OCI-LY1 (cell line): ENCODE measurements around the gene MILR1.
A peak's percentile ranks its signal among the peaks of the same experiment; 100 is the strongest.

Source experiments
- H2AFZ ChIP-seq: fragments of 200-600 bp; sonication (generic), shearing (Covaris generic); 2 replicates; pipeline ENCODE4 v1.6.0; 2014; ENCODE audit warnings: antibody characterized with exemption, mild to moderate bottlenecking, low read length
- H3F3A ChIP-seq: fragments of 200-600 bp; sonication (generic), shearing (Covaris generic); 2 replicates; pipeline ENCODE4 v1.6.0; 2014; ENCODE audit warnings: mild to moderate bottlenecking, antibody characterized with exemption, low read length, moderate library complexity; ENCODE audit not compliant: insufficient read depth
- H3K27ac ChIP-seq: fragments of 200-600 bp; sonication (generic); 2 replicates; pipeline ENCODE4 v1.5.1; 2014; ENCODE audit warnings: low read length, mixed run types, mild to moderate bottlenecking, low read depth; ENCODE audit not compliant: poor library complexity, severe bottlenecking
- H3K27me3 ChIP-seq: fragments of 200-600 bp; sonication (generic); 2 replicates; pipeline ENCODE4 v1.6.0; 2014; ENCODE audit warnings: antibody characterized with exemption, mild to moderate bottlenecking, low read length, moderate library complexity; ENCODE audit not compliant: insufficient read depth
- H3K36me3 ChIP-seq: fragments of 200-600 bp; sonication (generic); 2 replicates; pipeline ENCODE4 v1.6.1; 2014; ENCODE audit warnings: mild to moderate bottlenecking, antibody characterized with exemption, low read length, moderate library complexity, mixed read lengths; ENCODE audit not compliant: insufficient read depth
- H3K4me1 ChIP-seq: fragments of 200-600 bp; sonication (generic); 2 replicates; pipeline ENCODE4 v1.5.1; 2014; ENCODE audit warnings: mild to moderate bottlenecking, low read length, moderate library complexity; ENCODE audit not compliant: insufficient read depth, severe bottlenecking
- H3K4me2 ChIP-seq: fragments of 200-600 bp; sonication (generic), shearing (Covaris generic); 2 replicates; pipeline ENCODE4 v1.6.1; 2014; ENCODE audit warnings: low read length
- H3K4me3 ChIP-seq: fragments of 200-600 bp; sonication (generic); 2 replicates; pipeline ENCODE4 v1.5.1; 2014; ENCODE audit warnings: low read length, low read depth, mild to moderate bottlenecking, mixed read lengths; ENCODE audit not compliant: poor library complexity, severe bottlenecking
- H3K79me2 ChIP-seq: fragments of 200-600 bp; shearing (Covaris generic); 2 replicates; pipeline ENCODE4 v1.6.1; 2016; ENCODE audit warnings: mixed run types, low read length, mixed read lengths; ENCODE audit not compliant: insufficient read depth
- H3K9ac ChIP-seq: fragments of 200-600 bp; sonication (generic), shearing (Covaris generic); 2 replicates; pipeline ENCODE4 v1.6.1; 2014; ENCODE audit warnings: mild to moderate bottlenecking, low read length, mixed read lengths
- H3K9me2 ChIP-seq: fragments of 200-600 bp; sonication (generic), shearing (Covaris generic); 2 replicates; pipeline ENCODE4 v1.6.1; 2014; ENCODE audit warnings: low read depth, mild to moderate bottlenecking, low read length, mixed read lengths
- H3K9me3 ChIP-seq: fragments of 200-600 bp; shearing (Covaris generic); 2 replicates; pipeline ENCODE4 v1.6.1; 2014; ENCODE audit warnings: low read length, mixed read lengths
- H4K20me1 ChIP-seq: fragments of 200-600 bp; sonication (generic), shearing (Covaris generic); 2 replicates; pipeline ENCODE4 v1.6.0; 2016; ENCODE audit warnings: mild to moderate bottlenecking, low read length; ENCODE audit not compliant: insufficient read depth
- CTCF ChIP-seq: fragments of 200-600 bp; sonication (generic), shearing (Covaris generic); IDR thresholded peaks from 2 replicates; pipeline ENCODE4 v1.5.1; 2017; ENCODE audit warnings: mild to moderate bottlenecking, antibody characterized with exemption, low read length, moderate library complexity, mixed read lengths
- EZH2 ChIP-seq: fragments of 200-600 bp; sonication (generic), shearing (Covaris generic); IDR thresholded peaks from 2 replicates; pipeline ENCODE4 v1.8.0; 2017; ENCODE audit warnings: borderline replicate concordance, mixed run types, mild to moderate bottlenecking, antibody characterized with exemption, low read length, moderate library complexity, mixed read lengths

MILR1 gene

GRCh38 chr17:64503341-64503740 lies 54.4 kb downstream of the MILR1 start:
- TF ChIP-seq CTCF, result no peak
- TF ChIP-seq EZH2, result no peak
- peaks cover 79% of the 10 kb centered on the region for H3K36me3 ChIP-seq
- H2AFZ ChIP-seq, result no peak overlapping the region
- no peak overlapping the region for H3K9ac ChIP-seq
- no peaks in the 10 kb centered on the region for H3K27me3 ChIP-seq
- H3K9me2 ChIP-seq, result no peaks in the 10 kb centered on the region
- H3K4me1 ChIP-seq, result peaks cover 71% of the 10 kb centered on the region
- H3K79me2 ChIP-seq, result peaks cover 30% of the 10 kb centered on the region
- no peak overlapping the region for H3K27ac ChIP-seq
- H3F3A ChIP-seq, result peaks cover 37% of the 10 kb centered on the region
- H3K4me3 ChIP-seq, result no peak overlapping the region
- H3K4me2 ChIP-seq, result no peak overlapping the region
- no peaks in the 10 kb centered on the region for H3K9me3 ChIP-seq
- peaks cover 10% of the 10 kb centered on the region for H4K20me1 ChIP-seq

DNA sequence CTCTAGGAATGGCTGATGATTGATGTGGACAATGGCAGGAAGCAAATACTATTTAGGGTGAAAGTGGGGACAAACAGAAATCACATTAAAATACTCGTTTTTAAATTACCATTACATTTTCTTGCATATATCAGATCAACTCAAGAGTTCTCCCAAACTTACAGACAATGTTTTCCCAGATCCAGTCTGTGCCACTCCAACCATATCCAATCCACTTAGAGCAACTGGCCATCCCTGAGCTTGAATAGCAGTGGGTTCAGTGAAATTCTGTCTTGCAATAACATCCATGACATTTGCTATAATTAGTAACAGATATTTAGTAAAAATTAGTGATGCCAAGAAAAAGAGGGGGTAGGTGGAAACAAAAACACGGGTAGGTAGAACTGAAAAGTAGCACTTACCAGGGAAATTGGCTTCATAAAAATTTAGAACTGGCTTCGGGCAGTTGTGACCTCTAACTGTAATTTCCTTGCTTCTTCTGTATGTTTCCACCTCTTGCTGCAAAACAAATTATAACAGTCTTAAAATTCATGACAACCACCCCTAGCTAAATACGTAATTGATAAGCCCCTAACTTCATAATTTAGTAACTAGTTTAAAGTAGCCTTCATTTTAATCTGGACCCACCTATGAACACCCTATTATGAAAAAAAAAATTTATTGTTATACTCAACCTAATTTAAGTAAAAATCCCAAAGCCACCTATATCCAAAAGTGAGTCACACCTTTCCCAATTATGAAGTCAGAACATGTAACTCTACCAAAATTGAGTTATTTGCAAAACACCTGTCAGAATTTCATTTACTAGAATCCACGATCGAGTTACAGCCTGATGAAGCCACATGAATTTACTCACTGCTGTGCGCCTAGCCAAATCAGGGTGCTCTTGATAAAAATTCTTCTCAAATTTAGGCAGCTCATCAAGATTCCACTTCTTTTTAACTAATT lies 55.2 kb downstream of the MILR1 start:
- H3K27ac ChIP-seq, result peak overlapping the region; percentile 50
- no peaks in the 10 kb centered on the region for H3K27me3 ChIP-seq
- H3K9me2 ChIP-seq, result no peaks in the 10 kb centered on the region
- H3K9ac ChIP-seq, result peak overlapping the region; percentile 99
- H3K36me3 ChIP-seq, result peaks cover 76% of the 10 kb centered on the region
- peaks cover 30% of the 10 kb centered on the region for H3F3A ChIP-seq
- H3K4me2 ChIP-seq, result peak overlapping the region; percentile 89
- peak overlapping the region; percentile 87 for H3K4me3 ChIP-seq
- no peaks in the 10 kb centered on the region for H3K9me3 ChIP-seq
- TF ChIP-seq EZH2 (no peak), CTCF (no peak)
- peaks cover 33% of the 10 kb centered on the region for H3K79me2 ChIP-seq
- no peak overlapping the region for H2AFZ ChIP-seq
- peaks cover 66% of the 10 kb centered on the region for H3K4me1 ChIP-seq
- H4K20me1 ChIP-seq, result peaks cover 10% of the 10 kb centered on the region

GRCh38 chr17:64504769-64505339 lies 55.9 kb downstream of the MILR1 start:
- TF ChIP-seq EZH2 (no peak), CTCF (no peak)
- peak overlapping the region; percentile 50 for H3K27ac ChIP-seq
- no peaks in the 10 kb centered on the region for H3K27me3 ChIP-seq
- peaks cover 59% of the 10 kb centered on the region for H3K4me1 ChIP-seq
- H3F3A ChIP-seq, result peaks cover 22% of the 10 kb centered on the region
- no peaks in the 10 kb centered on the region for H3K9me3 ChIP-seq
- H4K20me1 ChIP-seq, result peaks cover 10% of the 10 kb centered on the region; the same call in 1 of the 2 replicates
- H3K4me3 ChIP-seq, result peak overlapping the region; percentile 87
- peaks cover 75% of the 10 kb centered on the region for H3K36me3 ChIP-seq
- peak overlapping the region; percentile 89 for H3K4me2 ChIP-seq
- H3K9ac ChIP-seq, result peak overlapping the region; percentile 99
- peaks cover 33% of the 10 kb centered on the region for H3K79me2 ChIP-seq
- H3K9me2 ChIP-seq, result no peaks in the 10 kb centered on the region
- no peak overlapping the region for H2AFZ ChIP-seq
